ENCODE measurements around the gene NUMA1. TPM values are rescaled to one million over a fixed set of nuclear protein-coding genes. Genes with fewer than 3 reads are reported as not detected.
A peak's percentile ranks its signal among the peaks of the same experiment; 100 is the strongest.

The NUMA1 gene
- total and polyA plus RNA-seq, 2 of the 13 experiments (the other 11 are each of a cell fraction or from before 2014, with no cell fraction given), result 57.3 to 60.2 TPM

DNA sequence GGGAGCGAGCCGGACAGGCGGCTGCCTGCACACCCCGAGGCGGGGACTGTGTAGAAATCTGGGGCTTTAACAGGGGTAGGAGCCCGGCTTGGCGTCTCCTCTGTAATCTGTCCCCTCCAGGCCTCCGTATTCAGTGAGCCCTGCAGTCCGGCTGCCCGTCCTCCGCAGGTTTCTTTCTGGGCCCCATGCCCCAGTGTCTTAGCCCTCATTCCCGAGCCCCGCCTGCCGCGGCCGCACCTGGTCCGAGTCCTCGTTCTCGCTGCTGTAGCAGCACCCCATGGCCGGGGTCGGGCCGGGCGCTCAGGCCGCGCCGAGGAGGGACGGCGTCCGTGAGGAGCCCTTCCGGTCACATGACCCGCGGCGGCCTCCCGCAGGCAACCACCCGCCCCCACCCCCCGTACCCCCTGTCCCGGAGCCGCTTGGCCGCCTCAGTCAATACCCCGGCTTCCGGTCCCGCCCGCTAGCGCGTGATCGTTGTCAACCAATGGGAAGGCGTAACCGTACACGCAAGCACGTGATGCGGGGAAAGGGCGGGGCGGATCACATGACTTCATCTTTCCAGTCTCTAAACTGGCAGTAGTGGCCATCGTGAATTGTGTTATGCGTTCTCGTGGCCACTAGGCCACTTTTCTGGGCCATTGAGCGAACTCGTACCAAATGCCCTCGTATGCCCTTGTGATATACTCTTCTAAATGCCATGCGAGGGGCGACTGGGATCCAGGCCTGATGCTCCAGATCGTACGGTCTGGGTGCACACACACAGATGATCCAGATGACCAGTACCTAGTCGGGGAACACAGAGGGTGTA is 22.8 kb upstream of the NUMA1 start, which contains the start of gene LAMTOR1 (continued):
- peak; percentile 74 for TF ChIP-seq ETV5 (CRISPR knock-in tag; IDR thresholded peaks at IDR 0.05; ENCODE audit: borderline replicate concordance)
- 0 out of 2 replicates have a peak, but pooled peaks have one; percentile 5 for TF ChIP-seq ZNF816 (CRISPR knock-in tag; IDR thresholded peaks at IDR 0.05; ENCODE audit: borderline replicate concordance)
- peak; percentile 67 for TF ChIP-seq KMT2B (CRISPR knock-in tag; IDR thresholded peaks at IDR 0.05)
- TF ChIP-seq FLYWCH1 (CRISPR knock-in tag; IDR thresholded peaks at IDR 0.05), result no peak
- TF ChIP-seq, protein P1, sequence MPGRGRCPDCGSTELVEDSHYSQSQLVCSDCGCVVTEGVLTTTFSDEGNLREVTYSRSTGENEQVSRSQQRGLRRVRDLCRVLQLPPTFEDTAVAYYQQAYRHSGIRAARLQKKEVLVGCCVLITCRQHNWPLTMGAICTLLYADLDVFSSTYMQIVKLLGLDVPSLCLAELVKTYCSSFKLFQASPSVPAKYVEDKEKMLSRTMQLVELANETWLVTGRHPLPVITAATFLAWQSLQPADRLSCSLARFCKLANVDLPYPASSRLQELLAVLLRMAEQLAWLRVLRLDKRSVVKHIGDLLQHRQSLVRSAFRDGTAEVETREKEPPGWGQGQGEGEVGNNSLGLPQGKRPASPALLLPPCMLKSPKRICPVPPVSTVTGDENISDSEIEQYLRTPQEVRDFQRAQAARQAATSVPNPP (CRISPR knock-in tag; IDR thresholded peaks at IDR 0.05), result no peak
- TF ChIP-seq, protein P2, sequence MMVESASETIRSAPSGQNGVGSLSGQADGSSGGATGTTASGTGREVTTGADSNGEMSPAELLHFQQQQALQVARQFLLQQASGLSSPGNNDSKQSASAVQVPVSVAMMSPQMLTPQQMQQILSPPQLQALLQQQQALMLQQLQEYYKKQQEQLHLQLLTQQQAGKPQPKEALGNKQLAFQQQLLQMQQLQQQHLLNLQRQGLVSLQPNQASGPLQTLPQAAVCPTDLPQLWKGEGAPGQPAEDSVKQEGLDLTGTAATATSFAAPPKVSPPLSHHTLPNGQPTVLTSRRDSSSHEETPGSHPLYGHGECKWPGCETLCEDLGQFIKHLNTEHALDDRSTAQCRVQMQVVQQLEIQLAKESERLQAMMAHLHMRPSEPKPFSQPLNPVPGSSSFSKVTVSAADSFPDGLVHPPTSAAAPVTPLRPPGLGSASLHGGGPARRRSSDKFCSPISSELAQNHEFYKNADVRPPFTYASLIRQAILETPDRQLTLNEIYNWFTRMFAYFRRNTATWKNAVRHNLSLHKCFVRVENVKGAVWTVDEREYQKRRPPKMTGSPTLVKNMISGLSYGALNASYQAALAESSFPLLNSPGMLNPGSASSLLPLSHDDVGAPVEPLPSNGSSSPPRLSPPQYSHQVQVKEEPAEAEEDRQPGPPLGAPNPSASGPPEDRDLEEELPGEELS (CRISPR knock-in tag; IDR thresholded peaks at IDR 0.05), result no peak; the same call in 1 of the 2 replicates
- TF ChIP-seq, protein P3, sequence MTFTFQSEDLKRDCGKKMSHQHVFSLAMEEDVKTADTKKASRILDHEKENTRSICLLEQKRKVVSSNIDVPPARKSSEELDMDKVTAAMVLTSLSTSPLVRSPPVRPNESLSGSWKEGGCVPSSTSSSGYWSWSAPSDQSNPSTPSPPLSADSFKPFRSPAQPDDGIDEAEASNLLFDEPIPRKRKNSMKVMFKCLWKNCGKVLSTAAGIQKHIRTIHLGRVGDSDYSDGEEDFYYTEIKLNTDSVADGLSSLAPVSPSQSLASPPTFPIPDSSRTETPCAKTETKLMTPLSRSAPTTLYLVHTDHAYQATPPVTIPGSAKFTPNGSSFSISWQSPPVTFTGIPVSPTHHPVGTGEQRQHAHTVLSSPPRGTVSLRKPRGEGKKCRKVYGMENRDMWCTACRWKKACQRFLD (CRISPR knock-in tag; IDR thresholded peaks at IDR 0.05; ENCODE audit: borderline replicate concordance), result peak; percentile 66; the same call in 1 of the 2 replicates
- no peak; the same call in none of the 2 replicates for TF ChIP-seq ZNF605 (CRISPR knock-in tag; IDR thresholded peaks at IDR 0.05)
- no peak for TF ChIP-seq SP140L (CRISPR knock-in tag; IDR thresholded peaks at IDR 0.05; ENCODE audit: borderline replicate concordance)
- peak; percentile 54; the same call in 1 of the 2 replicates for TF ChIP-seq ZNF83 (CRISPR knock-in tag; IDR thresholded peaks at IDR 0.05; ENCODE audit: borderline replicate concordance)
- TF ChIP-seq, protein P4, sequence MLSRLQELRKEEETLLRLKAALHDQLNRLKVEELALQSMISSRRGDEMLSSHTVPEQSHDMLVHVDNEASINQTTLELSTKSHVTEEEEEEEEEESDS (CRISPR knock-in tag; IDR thresholded peaks at IDR 0.05; ENCODE audit: borderline replicate concordance), result no peak
- TF ChIP-seq, protein P5, sequence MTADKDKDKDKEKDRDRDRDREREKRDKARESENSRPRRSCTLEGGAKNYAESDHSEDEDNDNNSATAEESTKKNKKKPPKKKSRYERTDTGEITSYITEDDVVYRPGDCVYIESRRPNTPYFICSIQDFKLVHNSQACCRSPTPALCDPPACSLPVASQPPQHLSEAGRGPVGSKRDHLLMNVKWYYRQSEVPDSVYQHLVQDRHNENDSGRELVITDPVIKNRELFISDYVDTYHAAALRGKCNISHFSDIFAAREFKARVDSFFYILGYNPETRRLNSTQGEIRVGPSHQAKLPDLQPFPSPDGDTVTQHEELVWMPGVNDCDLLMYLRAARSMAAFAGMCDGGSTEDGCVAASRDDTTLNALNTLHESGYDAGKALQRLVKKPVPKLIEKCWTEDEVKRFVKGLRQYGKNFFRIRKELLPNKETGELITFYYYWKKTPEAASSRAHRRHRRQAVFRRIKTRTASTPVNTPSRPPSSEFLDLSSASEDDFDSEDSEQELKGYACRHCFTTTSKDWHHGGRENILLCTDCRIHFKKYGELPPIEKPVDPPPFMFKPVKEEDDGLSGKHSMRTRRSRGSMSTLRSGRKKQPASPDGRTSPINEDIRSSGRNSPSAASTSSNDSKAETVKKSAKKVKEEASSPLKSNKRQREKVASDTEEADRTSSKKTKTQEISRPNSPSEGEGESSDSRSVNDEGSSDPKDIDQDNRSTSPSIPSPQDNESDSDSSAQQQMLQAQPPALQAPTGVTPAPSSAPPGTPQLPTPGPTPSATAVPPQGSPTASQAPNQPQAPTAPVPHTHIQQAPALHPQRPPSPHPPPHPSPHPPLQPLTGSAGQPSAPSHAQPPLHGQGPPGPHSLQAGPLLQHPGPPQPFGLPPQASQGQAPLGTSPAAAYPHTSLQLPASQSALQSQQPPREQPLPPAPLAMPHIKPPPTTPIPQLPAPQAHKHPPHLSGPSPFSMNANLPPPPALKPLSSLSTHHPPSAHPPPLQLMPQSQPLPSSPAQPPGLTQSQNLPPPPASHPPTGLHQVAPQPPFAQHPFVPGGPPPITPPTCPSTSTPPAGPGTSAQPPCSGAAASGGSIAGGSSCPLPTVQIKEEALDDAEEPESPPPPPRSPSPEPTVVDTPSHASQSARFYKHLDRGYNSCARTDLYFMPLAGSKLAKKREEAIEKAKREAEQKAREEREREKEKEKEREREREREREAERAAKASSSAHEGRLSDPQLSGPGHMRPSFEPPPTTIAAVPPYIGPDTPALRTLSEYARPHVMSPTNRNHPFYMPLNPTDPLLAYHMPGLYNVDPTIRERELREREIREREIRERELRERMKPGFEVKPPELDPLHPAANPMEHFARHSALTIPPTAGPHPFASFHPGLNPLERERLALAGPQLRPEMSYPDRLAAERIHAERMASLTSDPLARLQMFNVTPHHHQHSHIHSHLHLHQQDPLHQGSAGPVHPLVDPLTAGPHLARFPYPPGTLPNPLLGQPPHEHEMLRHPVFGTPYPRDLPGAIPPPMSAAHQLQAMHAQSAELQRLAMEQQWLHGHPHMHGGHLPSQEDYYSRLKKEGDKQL (CRISPR knock-in tag; IDR thresholded peaks at IDR 0.05; ENCODE audit: low read depth), result no peak
- no peak for TF ChIP-seq ZNF570 (CRISPR knock-in tag; IDR thresholded peaks at IDR 0.05; ENCODE audit: borderline replicate concordance)
- TF ChIP-seq SRF (IDR thresholded peaks at IDR 0.05; ENCODE audit: low read depth, low read length), result no peak
